Suppressor macrophage treated with lipopolysaccharide for 1 hour (primary cell): ENCODE results near the gene SFT2D1.
"Not testable (repeated sequence)": the region's sequence is repeated elsewhere in the genome, so short reads cannot be mapped to it uniquely, and the experiment has no call there.

Experiments
- DNase-seq, 3 donors: peaks; one replicate each; pipeline ENCODE4 v3.0.0-alpha.2; 2020 to 2022

The SFT2D1 gene

GRCh38 chr6:166342349-166343149 lies at the start of gene SFT2D1:
Gene SFT2D1 (minus strand): TSS chr6:166342545. CDS start chr6:166342481, 64 bp downstream.
- peak; percentile 96 to 97 (median 97) for DNase-seq

- DNase-seq = peak in 1 of 3 donors; percentile 11
Observed at GRCh38 chr6:166389119-166389518, 46.8 kb upstream of the SFT2D1 start.

GRCh38 chr6:166388290-166389004 lies 46.1 kb upstream of the SFT2D1 start:
- DNase-seq = peak in 1 of 3 donors; percentile 28

- DNase-seq = peak in 1 of 3 donors; percentile 8
Observed at GRCh38 chr6:166387642-166388289, 45.4 kb upstream of the SFT2D1 start.

- not testable (repeated sequence) for DNase-seq
Observed at GRCh38 chr6:166387098-166387497, 44.8 kb upstream of the SFT2D1 start.

GRCh38 chr6:166386111-166386510 lies 43.8 kb upstream of the SFT2D1 start:
- no peak for DNase-seq

- peak; percentile 52 to 60 (median 56) for DNase-seq
Observed at GRCh38 chr6:166383802-166384363, 41.5 kb upstream of the SFT2D1 start.

GRCh38 chr6:166382933-166383801 lies 40.8 kb upstream of the SFT2D1 start, which contains the start of gene MPC1:
Gene MPC1 (minus strand): TSS chr6:166382940. CDS start chr6:166382876, 64 bp downstream.
- DNase-seq = peak; percentile 98 to 99 (median 99)

GRCh38 chr6:166382500-166382932 lies 40.2 kb upstream of the SFT2D1 start:
- no peak for DNase-seq

GRCh38 chr6:166381733-166382499 lies 39.6 kb upstream of the SFT2D1 start:
- peak; percentile 87 to 88 (median 87) for DNase-seq

- DNase-seq = no peak
Observed at GRCh38 chr6:166381381-166381732, 39.0 kb upstream of the SFT2D1 start.

- no peak for DNase-seq
Observed at GRCh38 chr6:166379800-166380199, 37.5 kb upstream of the SFT2D1 start.

GRCh38 chr6:166379103-166379586 lies 36.8 kb upstream of the SFT2D1 start:
- no peak for DNase-seq

- no peak for DNase-seq
Observed at GRCh38 chr6:166377721-166378120, 35.4 kb upstream of the SFT2D1 start.

- DNase-seq = no peak
Observed at GRCh38 chr6:166375013-166375412, 32.7 kb upstream of the SFT2D1 start.

- no peak for DNase-seq
Observed at GRCh38 chr6:166370489-166370888, 28.1 kb upstream of the SFT2D1 start.

- no peak for DNase-seq
Observed at GRCh38 chr6:166369782-166370181, 27.4 kb upstream of the SFT2D1 start.

- no peak for DNase-seq
Observed at GRCh38 chr6:166366921-166367320, 24.6 kb upstream of the SFT2D1 start.

- no peak for DNase-seq
Observed at GRCh38 chr6:166365806-166366205, 23.5 kb upstream of the SFT2D1 start.

- DNase-seq = peak; percentile 43 to 56 (median 47)
Observed at GRCh38 chr6:166365221-166365620, 22.9 kb upstream of the SFT2D1 start.

- DNase-seq = no peak
Observed at GRCh38 chr6:166364456-166364855, 22.1 kb upstream of the SFT2D1 start.
